NCI-H146 treated with DMSO at 0.1 percent for 48 hours (cell line): Measurements from ENCODE around the gene MYO3B.
"Not testable (repeated sequence)": the region's sequence is repeated elsewhere in the genome, so short reads cannot be mapped to it uniquely, and the experiment has no call there.

ENCODE experiments used
- DNase-seq: peaks from one replicate; lab custom pipeline; 2025; ENCODE audit not compliant: unreplicated experiment; lab: John Stamatoyannopoulos, UW

MYO3B gene

DNA sequence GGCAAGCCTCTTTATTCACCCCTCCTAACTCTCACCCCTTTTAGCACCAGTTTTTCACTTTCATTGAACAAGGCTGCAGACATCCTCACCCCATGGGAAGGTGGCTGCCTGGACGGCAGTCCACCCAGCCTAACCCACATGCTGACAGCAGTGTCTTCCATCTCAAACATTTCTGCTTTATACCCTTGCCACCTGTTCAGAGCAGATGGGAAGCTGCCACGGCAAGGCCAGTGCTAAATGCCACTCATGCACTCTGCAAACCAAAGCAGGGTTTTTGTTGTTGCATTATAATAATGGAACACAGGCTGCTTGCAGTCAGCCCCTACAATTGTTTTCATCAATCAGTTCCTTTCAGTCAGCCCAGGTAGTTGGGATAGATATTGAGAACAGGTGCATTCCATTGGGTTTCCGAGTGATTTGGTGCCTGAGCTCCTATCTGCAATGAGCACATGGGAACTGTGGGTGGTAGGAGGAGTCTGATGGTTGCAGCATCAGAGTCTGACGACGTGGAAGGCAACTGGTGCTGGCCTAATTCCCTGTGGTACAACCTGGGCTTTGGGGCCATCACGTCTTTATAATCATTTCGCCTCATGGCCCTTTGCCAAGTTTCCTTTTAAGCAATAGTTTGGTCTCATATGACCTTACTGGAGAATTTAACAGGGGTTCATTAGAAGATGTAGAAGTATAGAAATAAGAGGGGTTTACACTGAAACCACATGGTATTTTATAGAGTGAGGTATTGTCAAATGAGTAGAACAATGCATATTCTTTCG lies 284.7 kb downstream of the MYO3B start:
- no peak for DNase-seq

DNA sequence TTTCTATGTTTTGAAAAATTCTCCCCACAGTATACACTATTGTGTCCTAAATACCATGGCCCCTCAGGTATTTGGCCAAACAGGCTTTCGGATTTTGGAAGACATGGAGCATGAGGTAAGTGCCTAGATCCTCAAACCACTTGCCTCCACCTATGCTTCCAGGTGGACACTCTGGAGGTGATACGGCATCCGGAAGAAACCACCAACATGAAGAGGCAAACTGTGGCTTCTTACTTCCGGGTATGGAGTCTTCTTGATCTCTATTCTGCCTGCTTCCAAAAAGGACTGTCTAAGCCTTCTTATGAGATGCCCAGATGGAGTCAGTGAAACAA lies 285.2 kb downstream of the MYO3B start:
- no peak for DNase-seq

DNA sequence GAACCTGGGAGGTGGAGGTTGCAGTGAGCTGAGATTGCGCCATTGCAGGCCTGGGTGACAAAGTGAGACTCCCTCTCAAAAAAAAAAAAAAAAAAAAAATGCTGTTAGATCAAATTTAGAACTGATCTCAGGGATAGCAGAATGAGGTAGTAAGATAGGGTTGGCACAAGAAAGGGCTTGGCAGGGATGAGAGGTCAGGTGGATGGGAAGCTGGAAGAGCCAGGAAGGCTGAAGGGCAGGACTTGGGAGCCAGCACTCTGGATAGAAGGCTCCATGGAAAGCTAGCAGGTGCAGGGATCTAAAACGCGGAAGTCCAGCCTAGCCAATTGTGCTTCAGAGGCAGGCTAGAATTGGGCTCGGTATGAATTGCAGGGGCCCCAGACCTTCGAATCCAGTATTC lies 286.3 kb downstream of the MYO3B start:
- DNase-seq, result no peak

DNA sequence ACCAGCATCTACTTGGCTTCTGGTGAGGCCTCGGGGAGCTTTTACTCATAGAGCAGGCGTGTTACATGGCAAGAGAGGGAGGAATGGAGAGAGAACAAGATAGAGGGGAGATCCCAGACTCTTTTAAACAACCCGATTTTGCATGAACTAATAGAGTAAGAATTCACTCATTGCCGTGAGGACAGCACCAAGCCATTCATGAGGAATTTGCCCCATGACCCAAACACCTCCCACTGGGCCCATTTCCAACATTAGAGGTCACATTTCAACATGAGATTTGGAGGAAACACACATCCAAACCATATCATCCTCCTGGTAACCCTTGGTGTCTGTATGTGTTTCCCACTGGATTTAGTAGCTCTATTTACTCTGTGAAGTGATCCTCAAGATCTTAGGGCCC lies 287.3 kb downstream of the MYO3B start:
- no peak for DNase-seq

DNA sequence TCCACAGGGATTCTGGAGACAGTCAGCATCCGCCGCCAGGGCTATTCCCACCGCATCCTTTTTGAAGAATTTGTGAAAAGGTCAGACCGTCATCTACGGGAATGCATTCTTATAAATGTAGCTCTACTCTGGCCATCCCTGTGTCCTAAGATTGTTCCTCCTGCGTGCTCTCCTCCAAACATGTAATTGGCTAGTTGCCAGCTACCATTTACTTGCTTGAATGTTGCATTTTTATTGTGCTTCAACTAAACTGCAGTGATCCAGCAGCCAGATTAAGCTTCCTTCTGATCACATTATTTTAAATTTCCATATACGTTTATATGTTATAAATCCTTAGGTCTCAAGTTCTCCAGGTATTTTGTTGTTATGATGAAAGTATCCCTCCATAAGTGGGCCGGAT lies 288.7 kb downstream of the MYO3B start:
- no peak for DNase-seq

DNA sequence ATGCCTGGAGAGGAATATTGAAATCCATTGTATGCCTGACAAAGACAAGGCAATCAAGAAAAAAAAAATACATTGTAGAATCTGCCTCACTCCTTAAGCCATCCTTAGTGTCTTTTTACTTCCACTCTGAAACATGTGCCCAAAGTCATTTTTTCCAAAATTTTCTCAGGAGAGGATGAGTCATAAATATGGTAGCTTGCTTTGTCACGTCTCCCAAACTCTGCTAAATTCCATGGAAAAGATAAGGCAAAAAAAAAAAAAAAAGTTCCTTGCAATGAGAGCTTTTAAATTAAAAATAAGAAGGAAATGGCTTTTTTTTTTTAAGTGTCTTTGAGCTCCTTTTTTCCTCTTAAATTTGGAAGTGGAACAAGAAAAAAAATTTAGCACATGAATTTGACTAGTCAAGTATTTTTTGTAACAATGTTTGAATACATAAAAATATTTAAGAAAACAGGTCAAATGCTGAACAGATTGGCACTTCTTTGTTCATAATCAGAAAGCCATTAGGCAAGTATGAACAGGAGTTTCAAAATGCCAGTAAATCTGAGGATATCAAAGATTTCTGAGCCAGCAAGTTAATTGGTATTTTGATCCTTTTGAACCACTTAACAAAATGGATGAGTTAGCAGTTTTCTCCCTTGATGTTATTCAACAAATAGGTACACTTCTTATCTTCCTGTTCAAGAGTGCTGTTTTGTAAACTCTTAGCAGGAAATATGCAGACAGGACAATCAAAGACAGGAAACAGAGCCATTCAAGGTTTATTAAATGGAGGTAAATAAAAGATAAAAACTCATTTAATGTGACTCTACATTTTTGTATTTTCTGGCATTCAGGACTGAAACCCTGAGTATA lies 289.8 kb downstream of the MYO3B start:
- no peak for DNase-seq

DNA sequence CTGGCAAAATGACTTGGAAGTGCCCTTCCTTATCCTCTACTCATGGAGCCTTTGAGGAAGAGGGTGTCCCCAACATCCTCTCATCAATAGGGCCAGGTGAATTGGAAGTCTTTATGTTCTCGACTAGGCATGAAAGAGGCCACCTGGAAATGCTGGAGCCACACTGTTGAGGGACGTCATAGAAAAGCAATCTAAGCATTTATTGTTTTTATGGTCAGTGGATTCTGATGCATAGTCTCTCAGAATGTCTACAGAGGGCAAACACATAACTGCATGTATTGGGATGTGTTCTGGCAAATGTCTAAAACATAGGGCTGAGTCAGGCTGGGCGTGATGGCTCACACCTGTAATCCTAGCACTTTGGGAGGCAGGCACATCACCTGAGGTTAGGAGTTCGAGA lies 290.6 kb downstream of the MYO3B start:
- DNase-seq, result no peak

DNA sequence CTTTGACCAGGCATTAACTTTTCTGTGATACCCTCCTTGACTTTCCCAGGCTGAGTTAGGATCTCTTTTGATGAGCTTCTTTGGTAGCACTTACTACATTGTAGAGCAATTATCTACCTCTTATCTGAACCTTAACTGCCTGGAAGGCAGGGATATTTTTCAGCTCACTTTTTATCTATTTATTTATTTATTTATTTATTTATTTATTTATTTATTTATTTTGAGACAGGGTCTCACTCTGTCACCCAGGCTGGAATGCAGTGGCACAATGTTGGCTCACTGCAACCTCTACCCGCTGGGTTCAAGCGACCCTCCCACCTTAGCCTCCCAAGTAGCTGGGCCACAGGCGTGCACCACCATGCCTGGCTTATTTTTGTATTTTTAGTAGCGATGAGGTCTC lies 294.6 kb downstream of the MYO3B start:
- not testable (repeated sequence) for DNase-seq

DNA sequence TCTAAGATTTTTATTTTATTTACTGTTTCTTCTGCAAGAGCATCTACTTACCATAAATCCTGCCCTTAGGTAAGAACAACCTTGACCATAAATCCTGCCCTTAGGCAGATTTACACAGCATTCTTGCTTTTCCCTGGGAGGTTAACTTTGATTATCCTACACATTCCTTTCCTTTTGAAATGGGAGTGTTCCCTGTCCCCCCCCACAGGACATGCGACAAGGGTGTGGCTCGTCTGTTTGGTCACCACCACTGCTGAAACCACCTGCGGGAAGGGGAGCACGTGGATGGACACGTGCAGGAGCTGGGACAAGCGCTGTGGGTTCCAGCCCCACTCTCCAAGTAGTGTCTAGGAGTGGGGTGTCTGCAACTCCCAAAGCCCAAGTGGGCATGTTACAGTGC lies 297.9 kb downstream of the MYO3B start:
- no peak for DNase-seq

DNA sequence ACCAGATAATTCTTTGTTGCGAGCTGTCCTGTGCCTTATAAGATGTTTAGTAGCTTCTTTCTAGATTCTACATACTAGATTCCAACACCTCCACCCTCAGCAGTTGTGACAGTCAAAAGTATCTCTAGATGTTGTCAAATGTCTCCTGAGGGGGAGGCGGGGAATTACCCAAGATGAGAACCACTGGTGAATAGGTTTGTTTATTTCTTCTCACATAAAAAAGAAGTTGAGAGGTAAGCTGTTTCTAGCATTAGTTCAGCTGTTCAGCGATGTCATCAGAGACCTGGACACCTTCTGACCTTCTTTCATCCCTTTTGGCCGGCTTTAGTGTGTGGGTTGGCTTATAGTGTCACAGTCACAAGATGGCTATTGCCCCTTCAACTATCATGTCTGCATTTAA lies 299.7 kb downstream of the MYO3B start:
- DNase-seq, result no peak

DNA sequence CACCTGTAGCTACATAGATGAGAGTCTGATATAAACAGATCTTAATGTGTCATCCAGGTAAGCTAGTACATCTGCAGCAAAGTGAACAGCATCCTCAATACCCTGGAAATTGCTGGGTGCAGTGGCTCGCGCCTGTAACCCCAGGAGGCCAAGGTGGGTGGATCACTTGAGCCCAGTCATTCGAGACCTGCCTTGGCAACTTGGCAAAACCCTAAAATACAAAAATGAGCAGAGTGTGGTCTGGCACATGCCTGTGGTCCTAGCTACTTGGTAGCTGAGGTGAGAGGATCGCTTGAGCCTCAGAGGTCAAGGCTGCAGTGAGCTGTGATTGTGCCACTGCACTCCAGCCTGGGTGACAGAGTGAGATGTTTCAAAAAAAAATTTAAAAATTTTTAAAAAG lies 303.3 kb downstream of the MYO3B start:
- no peak for DNase-seq

DNA sequence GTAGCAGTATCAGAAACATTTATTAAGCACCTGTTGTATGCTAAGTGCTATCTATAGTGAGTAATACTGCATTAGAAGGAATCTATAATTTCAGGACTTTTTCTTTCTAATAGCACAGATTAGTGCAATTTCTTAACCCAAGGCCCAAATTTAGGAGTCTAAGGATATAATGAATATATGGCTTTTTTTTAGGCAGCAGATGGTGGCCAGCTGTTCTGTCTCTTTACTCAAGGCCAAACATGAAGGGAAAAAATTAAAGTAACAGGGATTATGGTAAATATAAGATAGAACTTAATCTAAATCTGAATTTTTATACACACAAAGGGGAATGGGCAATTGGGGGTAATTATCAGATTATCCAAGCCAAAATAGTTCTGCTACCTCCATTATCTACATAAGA lies 306.6 kb downstream of the MYO3B start:
- DNase-seq, result no peak

DNA sequence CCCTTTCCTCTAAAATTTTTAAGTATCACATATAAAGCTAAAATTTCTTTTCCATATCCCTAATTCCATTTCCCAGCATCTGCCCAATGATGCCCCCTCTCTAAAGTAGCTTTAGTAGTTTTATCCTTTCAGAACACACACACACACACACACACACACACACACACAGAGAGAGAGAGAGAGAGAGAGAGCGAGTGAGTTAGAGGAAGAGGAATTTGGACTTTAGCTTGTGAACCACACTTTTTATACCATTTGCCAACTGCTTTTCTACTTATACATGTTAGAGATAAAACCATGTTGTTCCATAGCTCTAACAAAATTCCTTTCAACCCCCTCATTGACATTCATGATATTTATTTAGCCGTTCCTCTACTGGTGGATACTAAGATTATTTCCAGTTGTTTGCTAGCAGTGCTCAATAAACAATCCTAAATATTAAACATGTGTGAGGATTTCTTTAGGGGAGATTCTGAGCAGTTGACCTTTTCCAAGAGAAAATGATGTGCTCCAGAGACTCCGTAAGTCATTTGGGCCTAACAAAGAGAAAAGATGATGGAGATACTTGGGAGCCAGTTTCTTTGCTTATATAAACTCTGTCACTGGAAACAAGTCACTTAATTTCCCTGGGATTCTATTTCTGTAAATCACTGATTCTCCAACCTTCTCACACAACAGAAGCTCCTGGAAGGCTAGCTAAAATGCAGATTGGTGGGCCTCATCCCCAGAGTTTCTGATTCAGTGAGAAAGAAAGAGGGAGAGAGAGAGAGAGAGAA lies 307.5 kb downstream of the MYO3B start:
- DNase-seq, result no peak

DNA sequence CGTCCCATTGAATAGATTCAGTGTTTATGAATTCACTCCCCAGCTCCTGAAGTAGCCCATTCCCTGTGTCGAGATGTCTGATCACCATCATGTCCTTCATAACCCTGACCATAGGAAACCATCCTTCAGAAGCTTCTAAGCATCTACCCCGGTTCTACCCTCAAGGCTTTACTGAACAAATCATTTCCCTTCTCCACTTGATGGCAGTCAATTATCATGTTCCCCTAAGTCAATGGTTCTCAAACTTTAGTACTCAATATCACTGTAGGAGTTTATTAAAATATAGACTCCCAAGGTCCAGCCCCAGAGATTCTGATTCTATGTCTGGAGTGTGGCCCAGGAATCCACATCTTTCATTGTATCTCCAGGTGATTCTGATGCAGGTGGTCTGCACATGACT lies 308.8 kb downstream of the MYO3B start:
- DNase-seq, result no peak

DNA sequence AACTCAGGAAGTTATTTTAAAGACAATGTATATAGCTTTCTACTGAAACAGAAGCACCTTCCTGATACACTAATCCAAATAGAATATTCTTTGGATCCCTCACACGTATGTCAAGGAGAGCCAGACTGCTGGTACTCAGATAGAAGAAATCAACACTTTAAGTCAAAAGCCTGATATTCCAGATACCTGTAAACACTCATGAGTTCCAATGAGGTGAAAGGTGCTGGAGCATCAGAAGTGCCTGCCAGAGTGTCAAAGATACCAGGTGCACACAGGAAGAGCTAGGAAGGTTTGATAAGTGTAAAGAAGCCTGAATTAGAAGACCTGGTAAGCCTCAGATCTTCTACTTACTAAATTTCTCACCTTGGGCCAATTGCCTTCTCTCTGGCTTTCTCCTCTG lies 310.9 kb downstream of the MYO3B start:
- DNase-seq, result no peak

DNA sequence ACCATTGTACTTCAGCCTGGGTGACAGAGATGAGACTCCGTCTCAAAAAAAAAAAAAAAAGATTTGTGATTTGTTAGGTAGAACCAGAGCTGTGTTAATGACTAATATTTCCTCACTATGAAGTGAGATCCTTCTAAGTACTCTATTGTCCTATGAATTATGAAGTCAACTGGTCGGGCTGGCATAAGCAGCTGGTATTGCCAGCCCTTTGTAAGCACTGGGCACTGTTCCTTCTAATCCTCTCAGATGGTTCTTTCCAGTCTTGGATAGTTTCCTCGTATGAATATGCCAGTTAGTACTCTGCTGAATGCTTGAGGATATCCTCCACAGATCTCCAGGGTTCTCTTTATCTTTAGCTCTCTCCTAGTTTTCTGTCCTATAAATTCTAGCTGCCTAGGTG lies 314.1 kb downstream of the MYO3B start:
- DNase-seq, result no peak

DNA sequence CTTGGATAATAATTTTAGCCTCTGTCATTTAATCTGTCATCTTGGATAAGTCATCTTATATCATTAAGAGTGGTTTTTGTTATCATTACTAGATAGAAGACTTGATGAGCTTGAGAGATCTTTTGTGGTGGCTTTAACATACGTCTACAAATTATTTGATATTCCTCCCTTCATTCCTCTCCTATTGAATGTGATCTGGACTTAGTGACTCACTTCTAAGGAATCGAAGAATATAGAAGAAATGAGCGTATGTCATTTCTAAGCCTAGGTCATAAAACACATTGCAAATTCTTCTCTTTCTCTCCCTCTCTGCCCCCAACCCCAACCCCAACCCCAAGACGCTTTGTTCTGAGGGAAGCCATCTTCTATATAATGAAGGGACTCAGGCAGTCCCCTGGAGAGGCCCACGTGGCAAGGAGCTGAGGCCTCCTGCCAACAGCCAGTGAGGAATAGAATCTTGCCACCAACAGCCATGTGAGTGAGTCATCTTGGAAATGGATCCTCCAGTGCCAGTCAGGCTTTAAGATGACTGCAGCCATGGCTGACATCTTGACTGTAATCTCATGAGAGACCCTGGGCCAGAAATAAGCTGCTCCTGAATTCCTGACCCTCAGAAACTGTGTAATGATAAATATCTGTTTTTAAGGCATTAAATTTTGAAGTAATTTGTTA lies 315.6 kb downstream of the MYO3B start:
- DNase-seq, result no peak

DNA sequence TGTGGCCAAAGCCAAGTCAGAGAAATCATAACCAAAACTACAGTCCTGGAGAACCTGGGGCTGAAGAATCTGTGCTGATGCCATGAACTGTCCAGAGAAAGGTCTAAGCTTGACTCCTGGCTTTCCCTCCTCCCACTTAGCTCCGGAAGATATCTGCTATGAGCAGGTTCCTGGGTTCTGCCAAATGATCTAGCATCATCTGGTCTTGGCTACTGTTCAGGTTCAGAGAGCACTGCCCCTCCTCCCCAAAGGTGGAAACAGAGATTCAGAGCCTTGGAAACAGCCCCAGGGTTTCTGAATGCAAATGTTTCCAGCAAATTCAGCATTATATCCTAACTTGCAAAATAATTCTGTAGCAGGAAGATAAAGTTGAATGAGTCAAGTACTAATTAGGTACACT lies 317.9 kb downstream of the MYO3B start:
- no peak for DNase-seq

DNA sequence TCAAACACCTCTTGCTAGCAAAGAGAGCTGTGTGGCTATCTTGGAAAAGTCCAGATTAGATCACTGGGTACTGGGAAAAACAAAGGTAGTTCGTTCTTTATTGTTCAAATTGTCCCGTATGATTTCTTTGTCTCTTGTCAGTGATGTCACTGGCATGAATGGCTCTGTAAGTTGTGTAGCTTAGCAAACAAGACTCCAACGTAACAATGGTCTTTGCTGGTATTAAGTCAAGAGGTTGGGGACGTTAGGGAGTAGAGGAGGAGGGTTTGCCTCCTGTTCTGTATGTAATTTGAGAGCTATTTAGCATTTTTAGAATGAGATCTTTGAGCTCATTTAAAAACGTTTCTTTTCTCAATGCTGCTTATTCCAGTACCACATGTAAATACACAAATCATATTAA lies 320.7 kb downstream of the MYO3B start:
- DNase-seq, result no peak

DNA sequence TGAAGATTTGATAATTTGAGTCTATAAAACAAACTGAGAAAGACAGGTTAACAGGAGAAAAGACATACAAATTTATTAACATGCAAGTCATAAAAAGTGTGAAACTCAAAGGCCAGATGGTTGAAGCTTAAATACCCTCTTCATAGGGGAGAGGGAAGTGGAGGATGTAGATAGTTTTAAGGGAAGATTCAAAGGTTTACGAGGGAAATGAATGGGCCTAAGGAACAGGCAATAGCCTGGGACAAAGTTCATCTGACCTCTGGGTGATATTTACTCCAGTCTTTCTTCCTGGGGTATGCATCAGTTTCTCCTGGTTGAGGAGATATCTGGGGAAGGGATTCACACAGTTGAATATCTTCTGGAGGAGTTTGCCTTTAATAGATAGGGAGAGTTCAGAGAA lies 322.2 kb downstream of the MYO3B start:
- no peak for DNase-seq

DNA sequence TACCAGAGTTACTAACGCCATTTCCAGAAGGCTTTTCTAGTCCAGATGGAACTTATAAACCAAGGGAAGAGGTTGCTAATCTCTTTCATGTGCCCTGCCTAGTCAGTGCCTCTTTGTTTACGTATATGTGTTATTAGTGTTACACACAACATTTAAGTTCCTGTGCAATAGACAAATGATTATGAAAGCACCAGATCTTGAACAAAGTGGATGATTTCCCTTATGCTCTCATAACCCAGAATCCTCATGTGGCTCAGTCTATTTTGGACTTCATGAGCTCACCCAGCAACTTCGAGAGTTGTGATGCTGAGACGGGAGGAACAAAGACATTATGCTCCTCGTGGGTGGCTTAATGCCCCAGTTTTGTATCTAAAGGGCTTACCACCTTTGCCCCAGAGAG lies 322.8 kb downstream of the MYO3B start:
- no peak for DNase-seq
